Lung microvascular endothelial cell (primary cell): ENCODE measurements around the gene MRGPRG. TPM values are rescaled to one million over a fixed set of nuclear protein-coding genes. Genes with fewer than 3 reads are reported as not detected.

Experiments used
- DNase-seq, 2 donors: peaks; one replicate each; pipeline versions ENCODE4 v3.0.0 to v3.0.0-alpha.2; 2010; ENCODE audit warnings: low read depth in 2 of 2
- total RNA-seq: library from RNA; depleted of rRNA; stranded (reverse); fragments of >200 nt; gene quantifications from 2 replicates; pipeline ENCODE4 v1.2.1, GENCODE V29; 2014

Gene MRGPRG
- total RNA-seq, 1 donor from 2014 or later: not detected

DNA sequence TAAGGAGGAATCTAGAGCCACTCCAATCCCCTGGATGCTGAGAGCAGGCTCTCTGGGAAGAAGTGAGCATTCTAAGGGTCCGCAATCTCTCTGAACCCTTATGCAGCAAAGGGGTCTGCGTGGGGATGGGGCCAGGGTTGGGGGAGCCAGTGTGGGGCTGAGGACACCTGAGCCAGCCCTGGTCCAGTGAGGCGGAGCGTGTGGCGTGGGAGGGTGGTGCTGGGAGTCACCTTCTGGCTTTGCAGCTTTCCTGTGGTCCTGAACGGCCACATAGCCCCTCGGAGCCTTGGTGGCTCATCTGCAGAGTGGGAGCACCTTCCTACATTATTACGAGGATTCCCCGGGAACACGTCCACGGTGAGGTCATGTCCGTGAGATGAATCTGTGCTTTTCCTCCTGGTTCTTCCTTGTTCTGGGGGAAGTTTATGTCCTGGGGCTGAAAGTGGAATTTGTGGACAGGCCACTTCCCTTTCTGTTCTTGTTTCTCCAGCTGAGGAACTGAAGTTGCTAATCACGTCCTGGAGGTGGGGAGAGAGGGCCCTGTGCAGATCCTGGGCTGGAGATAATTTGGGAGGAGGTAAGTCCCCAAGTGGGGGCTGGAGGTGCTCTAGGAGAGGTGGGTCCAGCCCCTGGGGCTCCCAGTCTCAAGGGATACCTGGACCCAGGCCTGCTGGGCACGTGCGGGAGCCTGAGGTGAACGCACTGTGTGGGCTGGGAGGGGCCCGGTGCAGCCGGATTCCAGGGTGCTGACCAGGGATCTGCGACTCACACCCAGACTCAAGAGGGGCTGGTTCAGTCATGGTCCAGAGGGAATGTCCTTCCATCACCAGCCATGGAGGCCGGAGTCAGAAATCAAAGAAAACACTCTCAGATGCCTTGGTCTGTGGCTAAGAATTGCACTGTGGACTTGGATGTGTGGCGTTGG is 7.5 kb upstream of the MRGPRG start:
- DNase-seq: no peak

DNA sequence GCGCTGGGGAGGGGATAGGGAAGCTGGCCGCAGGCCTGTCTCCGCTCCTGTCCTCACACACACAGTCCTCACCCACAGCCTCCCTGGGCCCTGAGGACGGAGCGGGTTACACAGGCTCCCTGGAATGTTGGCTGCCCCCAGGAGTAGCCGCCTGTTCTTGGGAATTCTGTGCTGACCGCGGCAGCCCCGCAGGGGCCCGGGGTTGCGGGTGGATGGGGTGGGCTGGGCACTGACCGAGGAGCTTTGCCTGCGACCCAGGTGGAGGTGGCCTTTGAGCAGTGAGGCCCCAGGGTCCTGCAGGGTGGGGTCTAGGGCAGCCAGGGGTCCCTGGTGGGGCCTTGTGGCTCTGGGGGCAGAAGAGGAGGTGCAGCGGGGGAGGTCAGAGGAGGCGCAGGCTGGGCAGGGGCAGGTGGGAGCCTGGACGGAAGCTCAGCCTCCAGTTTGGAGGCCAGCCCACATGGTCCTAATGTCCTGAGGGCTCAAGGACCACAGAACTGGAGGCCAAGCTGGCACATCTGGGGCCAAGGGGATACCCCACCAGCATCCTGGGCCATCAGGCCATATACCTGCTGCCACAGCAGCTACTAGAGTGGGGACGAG is 6.6 kb upstream of the MRGPRG start:
- no peak for DNase-seq

DNA sequence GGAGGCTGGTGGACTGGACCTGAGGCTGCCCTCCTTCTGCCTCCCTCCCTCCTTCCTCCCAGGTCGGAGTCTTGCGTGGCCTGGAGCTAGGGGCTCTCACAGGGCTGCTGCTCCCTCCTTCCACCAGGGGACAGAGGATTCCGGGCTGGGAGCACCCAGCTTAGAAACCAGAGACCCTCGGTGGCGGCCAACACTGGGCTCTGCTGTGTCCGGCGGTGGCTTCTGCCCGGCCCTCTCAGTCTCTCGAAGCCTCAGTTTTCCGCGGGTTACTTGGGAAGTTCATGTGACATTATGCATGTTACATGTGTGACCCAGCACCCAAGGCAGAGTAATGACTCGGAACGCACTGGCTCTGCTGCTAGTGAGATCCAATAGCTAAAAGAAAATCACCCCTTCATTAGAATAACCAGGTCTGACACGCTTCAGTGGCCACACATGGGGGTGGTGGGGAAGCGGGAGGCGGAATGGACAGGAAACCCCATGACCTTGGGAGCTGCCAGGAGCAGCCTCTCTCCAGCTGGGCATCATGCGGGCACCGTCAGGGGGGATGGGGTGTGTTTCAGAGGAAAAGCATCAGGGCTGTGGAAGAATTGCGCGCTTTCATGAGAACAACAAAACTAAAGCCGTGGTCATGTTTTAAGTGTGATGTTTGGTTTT is 5.9 kb upstream of the MRGPRG start:
- no peak for DNase-seq

DNA sequence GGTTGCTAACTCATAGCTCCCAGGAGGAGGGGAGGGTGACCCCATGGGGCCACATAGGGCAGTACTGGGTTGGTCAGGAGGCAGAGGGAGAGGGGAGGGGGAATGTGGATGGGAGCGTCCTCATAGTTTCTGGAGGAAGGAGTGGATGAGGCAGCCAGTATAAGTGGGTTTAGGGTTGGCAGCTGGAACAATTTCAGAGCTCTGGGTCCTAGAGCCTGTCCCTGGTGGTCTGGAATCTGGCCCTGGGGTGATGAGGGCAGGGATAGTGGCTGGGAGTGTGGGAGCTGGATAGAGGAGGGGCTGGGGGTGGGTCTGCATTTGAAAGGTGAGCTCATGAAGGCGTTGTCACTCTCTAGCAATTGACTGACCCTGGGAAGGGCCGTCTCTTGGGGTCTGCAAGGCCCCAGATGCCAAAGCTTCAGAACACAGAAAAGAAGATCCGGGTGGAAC is 5.3 kb upstream of the MRGPRG start:
- DNase-seq: no peak

DNA sequence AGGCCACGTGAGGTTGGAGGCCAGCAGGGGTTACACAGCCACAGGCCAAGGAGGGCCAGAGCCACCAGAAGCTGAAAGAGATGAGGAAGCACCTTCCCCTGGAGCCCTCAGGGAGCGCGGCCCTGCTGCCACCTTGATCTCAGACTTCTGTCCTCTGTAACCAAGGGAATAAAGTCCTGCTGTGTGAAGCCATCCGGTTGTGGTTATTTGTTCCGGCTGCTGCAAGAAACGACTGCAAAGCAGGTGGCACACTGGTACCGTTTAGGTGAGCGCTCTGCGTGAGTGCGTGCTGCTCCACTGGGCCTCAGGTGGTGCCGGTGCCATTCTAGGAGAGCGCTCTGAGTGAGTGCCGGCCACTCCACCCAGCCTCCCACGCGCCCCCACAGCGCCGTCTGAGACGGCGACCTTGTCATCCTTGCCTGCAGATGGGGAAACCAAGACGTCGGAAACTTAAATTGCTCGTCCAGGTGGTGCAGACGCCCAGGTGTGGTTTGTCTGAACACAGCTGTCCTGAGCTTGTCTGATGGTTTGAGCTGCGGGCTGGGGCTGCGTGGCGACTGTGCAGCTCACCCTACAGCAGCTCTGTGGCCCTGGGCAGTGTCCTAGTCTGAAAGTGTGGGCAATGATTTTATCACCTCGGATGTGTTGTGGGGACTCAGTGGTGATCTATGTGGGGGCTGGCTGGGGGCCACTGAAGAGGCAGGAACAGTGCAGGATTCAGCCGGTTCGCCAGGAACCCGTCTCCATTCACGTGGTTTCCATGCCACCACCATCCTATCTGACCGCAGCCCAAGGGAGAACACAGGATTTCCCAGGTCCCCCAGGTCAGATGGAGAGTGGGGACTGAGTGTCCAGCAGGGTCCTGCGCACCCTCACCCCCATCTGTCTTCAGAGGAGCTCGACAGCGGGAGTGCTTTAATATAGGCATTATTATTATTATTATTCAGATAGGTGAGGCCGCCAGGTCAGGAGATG is 4.6 kb upstream of the MRGPRG start:
- no peak for DNase-seq

DNA sequence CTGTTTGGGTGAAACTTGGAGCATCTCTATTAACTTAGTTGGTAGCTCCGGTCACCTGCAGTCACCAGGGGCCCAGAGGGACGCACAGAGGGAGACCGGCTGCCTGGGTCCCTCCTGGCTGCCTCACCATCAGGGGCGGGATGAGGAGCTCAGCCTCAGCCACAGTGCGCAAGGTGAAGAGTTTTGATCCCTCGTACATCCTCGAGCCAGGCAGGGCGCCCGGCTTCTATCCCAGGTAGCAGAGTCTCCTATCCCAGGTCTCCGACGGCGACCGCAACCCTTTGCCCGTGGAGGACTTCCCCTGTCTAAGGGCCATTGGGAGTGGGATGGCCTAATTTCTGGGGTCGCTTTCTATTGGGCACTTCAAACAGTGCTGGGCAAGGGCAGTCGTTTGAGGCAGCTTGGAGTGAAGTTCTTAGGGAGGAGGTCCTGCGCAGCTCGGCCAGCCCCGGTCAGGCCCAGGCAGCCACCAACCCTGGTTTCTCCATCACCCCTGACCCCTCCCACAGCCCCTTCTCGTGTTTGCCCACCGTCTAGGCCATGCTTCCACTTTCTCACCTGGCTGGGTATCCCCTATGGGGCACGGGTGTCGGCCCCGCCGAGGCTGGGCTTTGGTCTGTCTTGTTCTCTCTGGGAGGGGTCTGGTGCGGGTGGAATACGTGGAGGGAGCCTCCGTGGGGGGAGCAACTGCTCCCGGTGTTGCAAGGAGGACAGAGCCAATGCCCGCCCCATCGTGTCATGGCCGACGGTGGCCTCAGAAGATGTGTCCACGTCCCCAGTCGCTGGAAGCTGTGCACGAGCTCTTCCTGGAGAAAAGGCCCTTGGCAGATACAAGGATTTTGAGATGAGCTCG is 3.6 kb upstream of the MRGPRG start:
- DNase-seq: no peak

DNA sequence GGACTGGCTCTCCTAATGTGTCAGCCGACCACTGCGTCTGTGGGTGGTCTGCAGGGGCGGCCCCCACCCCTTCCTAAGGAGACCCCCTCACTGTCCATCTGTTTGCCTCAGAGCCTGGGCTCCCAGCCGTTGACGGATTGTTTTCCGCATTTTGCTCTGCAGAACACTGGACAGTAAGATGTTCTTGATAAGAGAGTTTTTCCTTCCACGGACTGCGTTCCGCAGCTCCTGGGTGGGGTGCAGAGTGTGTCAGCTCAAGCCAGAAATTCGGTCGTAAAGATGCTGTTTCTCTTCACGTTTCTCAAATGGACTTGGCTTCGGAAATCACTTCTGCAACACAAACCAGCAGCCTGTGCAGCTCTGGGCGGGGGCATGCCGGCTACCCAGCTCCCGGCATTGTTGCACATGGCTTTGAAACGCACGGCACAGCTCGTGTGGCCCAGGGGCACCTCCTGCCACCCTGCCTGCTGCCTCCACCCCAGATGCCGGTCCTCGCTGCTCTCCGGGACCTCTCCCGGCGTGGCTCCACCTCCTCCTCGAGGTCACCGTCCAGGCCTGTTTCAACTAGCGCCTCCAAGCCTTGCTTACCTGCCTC is 2.9 kb upstream of the MRGPRG start:
- no peak for DNase-seq

DNA sequence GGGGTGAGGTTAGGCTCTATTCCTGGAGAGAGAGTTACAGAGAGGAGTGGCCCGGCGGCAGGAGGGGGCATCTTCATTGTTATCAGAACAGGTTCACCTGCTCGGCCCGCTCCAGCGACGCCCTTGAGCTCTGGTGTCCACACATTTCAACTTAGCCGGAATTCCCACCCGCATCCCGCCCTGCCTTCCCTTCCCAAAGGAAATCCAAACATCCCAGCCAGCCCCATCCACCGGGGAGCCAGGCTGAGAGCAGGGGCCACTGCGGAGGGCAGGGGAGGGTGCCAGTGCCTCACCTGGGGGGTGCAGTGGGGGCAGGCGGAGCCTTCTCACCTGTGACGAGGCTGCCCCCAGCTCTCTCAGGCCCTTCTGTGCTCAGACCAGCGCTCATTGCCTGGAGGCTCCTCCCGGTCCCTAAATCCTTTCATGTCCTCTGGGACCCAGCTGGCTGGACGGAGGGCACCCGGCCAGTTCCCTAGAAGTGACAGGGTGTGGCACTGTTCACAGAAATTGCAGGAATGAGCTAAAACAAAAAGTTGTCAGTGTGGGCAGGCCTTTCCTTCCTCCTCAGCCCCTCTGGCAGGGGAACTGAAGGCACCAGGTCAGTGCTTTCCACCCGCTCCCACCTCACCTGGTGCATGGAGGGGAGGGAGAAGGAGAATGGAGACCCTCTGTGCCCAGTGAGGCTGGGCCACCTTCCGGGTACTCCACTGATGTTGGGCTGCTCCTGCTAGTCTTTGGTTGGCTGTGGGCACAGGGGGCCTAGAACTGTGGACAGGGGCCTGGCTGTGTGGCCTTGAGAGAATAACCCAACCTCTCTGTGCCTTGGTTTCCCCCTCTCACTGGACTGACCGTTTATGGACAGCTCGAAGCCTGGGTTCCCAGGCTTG is 2.2 kb upstream of the MRGPRG start:
- DNase-seq: no peak

DNA sequence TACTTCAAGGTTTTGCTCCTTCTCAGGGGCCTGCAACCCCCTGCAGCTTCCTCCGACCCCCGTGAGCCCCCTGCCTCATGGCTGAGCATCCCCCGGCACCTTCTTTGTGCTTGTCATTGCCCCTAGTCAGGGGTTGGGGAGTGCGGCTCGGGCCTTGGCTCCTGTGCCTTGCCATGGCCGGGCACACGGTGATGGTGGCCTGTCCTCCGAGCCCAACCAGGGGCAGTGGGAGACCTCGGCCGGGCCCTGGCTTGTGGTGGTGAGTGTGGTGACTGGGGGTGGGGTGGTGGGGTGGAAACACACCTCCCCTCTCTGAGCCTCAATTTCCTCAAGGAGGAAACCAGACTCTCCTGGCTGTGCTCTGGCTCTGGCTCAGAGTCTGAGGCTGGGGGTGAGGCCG is 1.5 kb upstream of the MRGPRG start:
- no peak for DNase-seq

DNA sequence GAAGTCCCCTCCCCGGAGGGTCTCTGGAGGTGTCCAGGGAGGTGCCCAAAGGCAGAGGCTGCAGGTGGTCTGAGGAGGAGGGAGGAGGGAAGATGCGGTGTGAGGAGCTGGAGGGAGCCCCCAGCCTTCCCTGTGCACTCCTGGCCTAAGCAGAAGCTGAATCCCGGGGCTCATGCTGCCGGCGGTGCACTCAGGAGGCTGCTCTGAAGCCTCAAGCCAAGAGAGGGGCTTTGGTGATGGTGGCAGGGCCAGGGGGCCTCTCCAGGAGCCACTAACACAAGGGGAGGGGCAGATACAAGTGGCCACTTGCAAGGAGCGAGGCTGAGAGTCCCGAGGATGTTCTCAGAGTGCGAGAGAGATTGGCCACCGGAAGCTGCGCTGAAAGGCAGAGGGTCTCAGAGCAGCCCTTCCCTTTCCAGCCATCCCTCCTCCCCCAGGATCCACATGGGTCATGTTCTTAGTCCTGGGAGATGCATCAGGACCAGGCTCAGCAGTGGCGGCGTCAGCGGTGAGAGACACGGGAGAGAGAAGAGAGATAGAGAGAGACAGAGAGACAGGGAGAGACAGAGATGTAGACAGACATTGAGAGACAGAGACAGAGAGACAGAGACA is 774 bp upstream of the MRGPRG start:
- DNase-seq: no peak

DNA sequence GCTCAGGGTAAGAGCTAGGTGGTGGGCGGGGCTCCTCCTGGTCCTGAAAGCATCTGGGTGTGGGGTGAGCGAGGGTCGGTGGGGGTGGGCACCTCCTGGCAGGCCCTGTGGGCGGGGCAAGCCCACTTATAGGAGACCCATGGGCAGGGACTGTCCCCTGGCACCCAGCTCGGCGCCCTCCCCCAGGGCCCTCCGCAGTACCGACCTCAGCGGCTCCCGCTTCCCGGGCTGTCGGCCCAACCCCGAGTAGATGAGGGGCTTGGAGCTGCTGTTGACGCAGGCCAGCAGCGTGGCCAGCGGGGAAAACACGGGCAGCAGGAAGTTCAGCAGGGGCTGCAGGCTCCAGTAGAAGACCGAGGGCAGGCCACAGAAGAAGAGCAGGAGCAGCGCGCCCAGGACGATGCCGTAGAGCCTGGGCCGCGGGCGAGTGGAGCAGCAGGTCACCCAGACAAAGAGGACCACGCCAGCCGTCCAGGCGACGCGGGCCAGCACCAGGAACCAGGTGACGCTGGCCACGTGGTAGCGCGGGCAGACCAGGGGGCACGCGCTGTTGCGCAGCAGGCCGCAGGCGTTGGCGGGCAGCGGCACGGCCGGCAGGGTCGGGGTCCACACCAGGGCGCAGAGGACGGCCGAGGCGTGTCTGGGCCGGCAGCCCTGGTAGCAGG is 663 bp downstream of the MRGPRG start:
- no peak for DNase-seq

DNA sequence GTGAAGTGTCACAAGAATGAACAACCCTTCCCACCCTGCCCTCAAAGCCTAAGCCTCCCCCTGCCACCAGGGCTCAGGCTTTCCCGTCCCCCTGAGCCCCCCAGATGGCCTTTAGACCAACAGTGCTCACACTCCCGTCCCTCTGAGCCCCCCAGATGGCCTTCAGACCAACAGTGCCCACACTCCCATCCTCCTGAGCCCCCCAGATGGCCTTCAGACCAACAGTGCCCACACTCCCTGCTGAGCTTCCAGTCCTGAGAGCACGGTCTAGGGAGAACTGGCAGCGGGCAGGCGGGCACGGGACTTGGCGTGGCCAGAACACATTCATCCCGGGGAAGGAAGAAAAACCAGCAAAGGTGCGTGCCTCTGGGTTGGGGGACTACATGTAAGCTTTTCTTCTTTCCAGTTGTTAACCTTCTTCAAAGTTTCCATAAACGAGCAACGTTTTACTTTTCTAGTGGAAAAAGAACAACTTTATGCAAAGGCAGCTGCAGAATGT is 2.5 kb downstream of the MRGPRG start:
- no peak for DNase-seq

DNA sequence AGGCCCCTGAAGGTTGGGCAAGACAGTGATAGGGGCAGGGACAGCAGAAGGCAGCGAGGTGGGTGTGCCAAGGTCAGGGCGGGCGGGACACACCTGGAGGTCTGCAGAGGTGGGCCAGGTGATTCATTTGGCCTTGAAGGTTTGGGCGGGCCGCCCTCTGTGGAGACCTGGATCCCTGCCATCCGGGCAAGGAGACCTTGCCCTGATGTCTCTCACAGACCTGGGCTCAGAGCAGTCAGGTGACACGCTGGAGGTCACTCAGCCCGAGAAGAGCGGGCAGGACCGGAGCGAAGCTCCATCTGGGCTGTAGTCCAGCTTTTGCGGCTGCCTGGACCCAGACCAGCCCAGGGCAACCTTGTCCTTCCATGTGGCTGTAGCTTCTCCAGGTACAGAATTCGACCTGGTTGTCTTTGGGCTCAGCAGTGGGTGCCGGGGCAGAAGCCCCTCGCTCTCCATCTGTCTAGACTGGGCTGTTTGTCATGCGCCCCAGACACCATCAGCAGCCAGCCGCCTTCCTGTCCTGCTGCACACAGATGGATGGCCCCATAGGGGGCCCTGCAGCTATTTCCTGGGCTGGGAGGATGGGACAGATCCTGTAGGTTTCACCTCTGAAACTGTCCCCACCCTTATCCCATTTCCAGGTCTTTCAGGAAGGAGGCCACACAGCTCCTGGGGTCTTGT is 3.1 kb downstream of the MRGPRG start:
- DNase-seq: no peak

DNA sequence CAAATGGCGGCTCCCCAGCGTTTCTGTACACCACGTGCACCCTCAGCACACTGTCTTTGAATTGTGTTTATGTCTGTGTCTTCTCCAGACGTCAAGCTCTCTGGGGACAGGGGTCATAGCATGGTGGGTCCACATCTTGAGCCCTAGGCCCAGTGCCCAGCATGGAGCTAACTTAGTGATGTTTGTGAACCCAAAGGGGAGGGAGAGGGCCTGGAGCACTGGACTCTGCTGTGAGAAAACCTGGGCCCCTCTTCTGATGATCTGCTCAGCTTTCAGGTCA is 4.3 kb downstream of the MRGPRG start:
- no peak for DNase-seq

DNA sequence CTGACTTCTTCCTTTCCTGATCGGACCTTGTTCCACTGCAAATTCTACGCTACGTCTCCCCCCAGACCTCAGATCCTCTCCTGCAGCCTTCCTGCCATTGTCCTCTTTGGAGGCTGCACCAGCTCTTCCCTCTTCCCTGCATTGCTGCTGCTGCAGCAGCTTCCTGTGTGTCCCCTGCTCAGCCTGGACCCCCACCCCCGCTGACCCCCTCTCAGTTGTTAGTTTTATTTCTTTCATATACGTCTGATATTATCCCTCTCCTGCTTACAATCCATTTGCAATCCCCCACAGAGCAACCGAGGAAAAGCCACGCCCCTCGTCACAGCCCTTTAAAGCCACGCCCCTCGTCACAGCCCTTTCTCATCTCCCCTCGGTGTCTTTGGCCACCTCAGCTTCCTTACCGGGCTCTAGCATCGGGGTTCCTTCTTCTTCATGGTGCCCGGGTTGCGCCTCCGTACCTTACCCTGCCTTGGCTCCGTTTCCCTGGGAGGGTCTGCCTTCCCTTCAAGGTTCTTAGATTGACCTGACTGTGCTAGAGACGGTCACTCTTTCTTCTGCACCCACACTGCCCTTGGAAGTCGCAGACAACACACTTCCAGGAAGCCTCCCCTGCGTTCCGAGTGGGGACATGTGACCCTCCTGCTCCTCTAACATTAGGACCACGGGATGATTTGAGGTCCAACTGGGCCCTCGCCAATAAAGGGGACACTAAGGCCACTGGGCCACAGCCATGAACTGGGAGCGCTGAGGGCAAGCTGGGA is 4.8 kb downstream of the MRGPRG start:
- DNase-seq: no peak

DNA sequence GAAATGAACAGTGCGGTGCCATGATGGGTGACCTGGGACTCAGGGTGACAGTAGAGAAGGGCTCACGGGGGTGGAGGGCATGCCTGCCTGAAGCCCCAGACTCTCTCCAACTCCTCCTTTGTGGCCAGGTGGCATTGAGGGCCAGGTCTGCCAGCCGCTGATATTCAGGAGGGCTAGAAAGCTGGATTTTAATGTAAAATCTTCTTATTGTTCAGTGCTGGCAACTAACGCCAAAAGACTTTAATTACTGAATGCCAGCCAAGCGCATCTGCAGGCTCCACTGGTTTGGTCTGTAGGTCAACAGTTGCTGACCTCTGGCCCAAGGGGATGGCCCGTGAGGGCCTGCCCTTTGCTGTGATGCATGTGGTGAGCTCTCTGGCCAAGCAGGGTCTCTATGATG is 10.3 kb downstream of the MRGPRG start:
- DNase-seq: no peak
